ENCODE results near the gene PPP1R13L.

The PPP1R13L gene

DNA sequence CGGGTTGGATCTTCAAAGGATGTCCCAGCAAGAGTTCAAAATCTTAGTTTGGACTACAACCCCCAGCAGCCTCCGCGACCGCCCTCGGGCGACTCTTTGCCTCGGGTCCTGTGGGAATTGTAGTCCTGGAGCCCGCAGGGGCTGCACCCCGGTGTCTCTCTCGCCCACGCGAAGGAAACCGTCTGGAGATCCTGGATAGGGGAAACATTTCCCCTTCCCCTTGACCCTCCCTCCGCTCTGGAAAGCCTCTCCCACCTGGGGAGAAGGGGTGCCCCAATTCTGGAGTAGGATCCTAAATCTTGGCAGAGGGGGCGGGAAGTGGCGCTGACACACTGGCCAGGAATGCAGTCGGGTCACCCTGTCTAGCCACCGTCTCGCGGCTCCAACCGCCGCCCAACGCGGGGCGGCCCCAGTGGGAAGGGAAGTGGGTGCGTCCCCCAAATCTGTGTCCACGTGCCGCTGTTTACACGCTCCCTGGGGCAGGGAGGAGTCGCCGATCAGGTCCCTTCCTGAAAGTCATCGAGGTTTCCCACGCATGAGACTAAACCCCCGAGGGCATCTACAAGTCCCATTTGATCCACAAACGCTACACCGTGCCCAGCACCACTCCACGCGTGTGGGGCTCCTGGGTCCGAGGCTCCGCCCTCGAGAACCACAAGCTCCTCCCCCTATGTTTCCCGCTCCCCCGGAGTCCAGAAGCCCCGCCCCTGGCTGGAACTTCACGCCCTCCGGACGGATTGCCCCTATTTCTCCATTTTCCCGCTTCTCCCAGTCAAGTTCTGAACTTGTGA, 761 bp upstream of the PPP1R13L start:
- peak; percentile 84 to 85 for DNase-seq

GRCh38 chr19:45403781-45404556, 900 bp downstream of the PPP1R13L start:
- peak; percentile 61 to 62 for DNase-seq

DNA sequence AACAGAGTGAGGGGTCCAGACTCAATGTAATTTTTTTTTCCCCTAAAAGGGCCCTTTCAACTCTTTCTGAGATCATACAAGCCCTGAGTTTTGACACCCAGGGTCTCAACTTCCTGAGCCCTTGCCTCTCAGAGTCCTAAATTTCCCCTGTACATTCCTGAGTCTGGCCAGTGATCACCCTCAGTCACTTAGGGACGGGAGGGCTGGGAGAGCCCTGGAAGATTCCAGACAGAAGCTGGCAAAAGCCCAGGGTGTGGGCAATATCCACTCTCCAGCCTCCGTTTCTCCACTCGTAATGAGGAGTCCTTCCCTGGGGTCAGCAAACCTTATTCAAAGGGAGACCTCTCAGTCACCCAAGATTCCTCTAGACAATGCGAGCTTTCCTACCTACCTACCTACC, 1.6 kb downstream of the PPP1R13L start:
- DNase-seq = no peak

- peak; percentile 17 to 37 for DNase-seq
These were observed 2.4 kb downstream of the PPP1R13L start for GRCh38 chr19:45402298-45403061.

DNA sequence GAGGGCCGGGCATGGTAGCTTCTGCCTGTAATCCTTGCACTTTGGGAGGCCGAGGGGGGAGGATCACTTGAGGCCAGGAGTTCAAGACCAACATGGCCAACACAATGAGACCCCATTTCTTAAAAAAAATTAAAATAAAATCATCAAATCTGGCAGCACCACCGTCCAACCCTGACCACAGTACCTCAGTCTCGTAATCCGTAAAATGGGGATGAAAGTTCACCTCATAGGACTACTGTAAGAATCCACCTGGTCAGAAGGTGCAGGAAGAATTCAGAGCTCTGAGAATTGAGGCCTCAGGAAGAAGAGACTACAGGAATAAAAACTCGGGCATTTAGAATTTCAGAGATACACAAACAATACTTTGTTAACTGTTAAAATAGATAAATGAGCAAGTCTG, 3.1 kb downstream of the PPP1R13L start:
- DNase-seq = no peak

- DNase-seq = no peak
These were observed 4.7 kb downstream of the PPP1R13L start for GRCh38 chr19:45400192-45400591.

DNA sequence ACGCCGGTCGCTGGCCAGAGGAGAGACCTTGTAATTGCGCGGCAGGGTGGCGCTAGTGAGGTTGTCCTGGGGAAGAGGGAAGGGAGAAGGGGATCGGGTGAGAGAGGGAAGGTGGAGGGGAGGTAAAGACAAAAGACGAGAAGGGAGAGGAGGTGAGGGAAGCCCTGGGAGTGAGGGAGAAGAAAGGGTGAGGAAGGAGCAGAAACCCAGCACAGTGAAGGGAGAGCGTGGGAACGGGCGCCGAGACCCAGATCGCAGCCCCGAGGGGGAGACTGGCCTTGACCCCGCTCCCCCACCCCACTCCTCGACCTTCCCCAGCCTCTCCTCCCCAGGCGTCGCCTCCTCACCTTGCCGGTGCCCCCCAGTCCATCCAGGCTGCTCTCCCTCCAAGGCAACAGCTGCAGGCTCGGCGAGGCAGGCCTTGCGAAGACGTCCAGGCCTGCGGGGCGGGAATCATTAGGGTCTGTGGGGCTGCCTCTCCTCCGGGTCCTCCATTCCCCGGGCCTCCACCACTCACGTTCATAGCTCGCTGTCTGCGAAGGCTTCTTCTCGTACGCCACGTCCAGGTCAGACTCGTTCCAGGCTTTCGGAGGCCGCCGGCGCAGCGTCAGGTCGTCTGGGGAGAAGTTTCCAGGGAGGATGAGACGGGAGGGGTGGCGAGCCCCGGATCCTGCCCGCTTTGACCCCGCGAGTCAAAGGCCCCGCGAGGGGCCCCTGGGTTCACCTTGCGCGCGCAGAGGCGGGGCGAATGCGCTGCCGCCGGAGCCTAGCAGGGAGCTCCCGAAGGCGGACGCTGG, 8.8 kb downstream of the PPP1R13L start:
- DNase-seq = no peak

DNA sequence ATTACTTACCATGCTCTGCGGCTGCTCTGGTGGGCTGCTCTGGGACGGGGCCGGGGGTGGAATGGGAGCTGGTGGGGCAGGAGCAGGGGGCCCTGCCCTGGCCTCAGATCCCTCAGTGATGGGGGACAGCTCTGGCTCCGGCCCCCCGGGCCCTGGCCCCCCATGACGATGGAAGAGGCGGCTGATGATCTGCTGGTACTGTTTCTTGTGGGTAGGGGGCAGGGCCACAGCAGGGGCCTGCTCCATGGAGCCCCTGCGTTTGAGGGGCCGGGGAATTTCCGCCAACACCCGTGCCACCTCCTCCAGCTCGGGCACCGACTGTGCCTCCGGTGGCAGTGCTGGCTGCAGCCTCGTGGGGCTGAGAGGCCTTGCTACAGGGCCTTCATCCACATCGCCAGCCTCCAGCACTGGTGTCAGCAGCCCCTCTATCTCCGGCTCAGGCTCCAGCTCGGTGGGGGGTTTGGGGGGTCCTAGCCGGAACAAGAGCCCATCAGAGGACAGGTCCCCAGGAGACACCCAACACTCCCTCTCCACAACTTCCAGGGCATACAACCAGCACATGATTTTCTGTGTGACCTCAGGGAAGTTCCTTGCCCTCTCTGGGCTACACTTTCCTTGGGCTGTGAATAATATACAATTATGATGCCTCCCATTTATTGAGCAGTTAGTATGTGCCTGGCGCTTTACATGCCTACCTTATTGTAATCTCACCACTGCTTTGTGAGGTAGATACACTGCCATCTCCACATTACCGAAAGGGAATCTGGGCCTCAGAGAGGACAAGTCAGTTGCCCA, 12.8 kb downstream of the PPP1R13L start:
- no peak for DNase-seq

- DNase-seq = no peak
These were observed 13.5 kb downstream of the PPP1R13L start for GRCh38 chr19:45391346-45391745.

- no peak for DNase-seq
These were observed 19.3 kb downstream of the PPP1R13L start for GRCh38 chr19:45385392-45386221.

- no peak for DNase-seq
These were observed 22.4 kb downstream of the PPP1R13L start for GRCh38 chr19:45382426-45382825.

GRCh38 chr19:45380107-45380506, 24.8 kb downstream of the PPP1R13L start:
- DNase-seq = no peak

- no peak for DNase-seq
These were observed 28.7 kb downstream of the PPP1R13L start for GRCh38 chr19:45376045-45376724.

DNA sequence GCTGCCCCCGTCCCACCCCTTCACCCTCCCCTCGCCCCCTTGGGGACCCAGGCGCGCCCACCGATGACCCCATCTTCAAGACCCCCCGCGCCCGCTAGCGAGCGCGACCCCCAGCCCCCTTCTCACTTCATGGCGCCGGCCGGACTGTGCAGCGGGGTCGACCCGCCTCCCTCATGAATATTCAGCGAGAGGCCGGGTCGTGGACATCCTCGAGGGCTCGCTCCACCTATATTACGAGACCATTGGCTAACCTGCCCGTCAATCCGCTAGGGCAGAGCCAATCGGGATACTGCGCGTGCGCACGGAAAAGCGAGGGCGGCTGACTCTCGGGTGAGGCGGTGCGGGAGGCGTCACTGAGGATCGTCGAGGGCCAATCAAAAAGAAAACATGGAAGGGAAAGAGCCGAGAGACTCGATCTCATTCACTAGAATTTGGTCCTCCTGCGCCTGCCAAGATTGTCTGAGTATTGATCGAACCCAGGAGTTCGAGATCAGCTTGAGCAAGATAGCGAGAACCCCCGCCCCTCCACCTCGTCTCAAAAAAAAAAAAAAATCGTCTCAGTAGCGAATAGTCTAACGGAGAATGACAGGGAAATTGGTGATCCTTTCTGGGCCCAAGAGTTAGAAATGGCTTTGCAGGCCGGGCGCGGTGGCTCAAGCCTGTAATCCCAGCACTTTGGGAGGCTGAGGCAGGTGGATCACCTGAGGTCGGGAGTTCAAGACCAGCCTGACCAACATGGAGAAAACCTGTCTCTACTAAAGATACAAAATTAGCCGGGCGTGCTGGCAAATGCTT, 34.3 kb downstream of the PPP1R13L start, which contains the start of gene ERCC2:
TSS of gene ERCC2 (minus strand) at position 164 of the 795 bp plus-strand sequence. CDS start at position 131, 33 bp downstream.
- peak; percentile 98 to 100 for DNase-seq

GRCh38 chr19:45368737-45369340, 36.0 kb downstream of the PPP1R13L start:
- DNase-seq = no peak

DNA sequence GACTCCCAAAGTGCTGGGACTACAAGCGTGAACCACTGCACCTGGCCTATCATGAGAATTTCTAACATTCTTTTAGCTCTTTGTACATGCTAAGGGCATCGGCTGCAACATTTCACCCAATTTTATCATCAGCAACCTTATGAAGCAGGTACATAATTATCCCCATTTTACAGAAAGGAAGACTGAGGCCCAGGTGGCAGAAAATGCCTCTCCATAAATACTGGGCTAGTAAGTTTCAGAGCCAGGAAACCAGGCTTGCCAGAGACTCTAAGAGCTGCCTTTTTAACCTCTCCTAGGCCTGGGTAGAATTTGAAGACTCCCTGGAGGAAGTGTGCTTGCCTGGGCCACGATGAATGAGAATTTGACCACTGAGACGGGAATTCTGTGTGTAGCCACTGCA, 36.7 kb downstream of the PPP1R13L start:
- DNase-seq = no peak

- no peak for DNase-seq
These were observed 40.2 kb downstream of the PPP1R13L start for GRCh38 chr19:45364696-45365095.

DNA sequence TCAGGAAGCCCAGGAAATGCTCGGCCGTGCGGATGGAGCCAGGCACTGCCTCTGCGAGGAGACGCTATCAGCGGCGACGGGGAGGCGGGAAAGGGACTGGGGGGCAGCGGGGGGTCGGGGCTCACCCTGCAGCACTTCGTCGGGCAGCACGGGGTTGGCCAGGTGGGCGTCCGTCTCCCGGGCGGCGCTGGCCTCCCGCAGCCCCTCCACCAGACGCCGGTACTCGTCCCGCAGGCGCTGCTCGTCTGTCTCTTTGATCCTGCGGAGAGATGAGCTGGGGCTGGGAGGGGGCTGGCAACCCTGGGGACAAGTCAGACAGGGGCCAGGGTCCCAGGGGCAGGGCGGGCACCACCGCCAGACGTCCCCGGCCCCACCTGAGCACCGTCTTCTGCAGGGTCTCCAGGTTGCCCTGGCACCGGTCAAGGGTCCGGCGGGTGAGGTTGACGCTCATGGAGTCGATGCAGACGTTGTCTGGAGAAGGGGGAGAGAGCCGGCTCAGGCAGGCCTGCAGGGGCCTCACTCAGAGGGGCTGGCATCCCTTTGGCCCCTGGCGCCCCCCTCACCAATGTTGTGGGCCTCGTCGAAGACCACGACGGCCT, 40.9 kb downstream of the PPP1R13L start:
- DNase-seq = no peak

Data from CD4-positive, alpha-beta T cell treated with Interleukin-1 beta for 1 hour (primary cell).